Measurements from ENCODE around the gene CLC.

- no peak for TF ChIP-seq FOXP2 (optimal IDR thresholded peaks at IDR 0.05; ENCODE audit: borderline replicate concordance, extremely low read depth, extremely low read length, insufficient read depth)
- TF ChIP-seq REST (IDR thresholded peaks at IDR 0.05; ENCODE audit: insufficient read depth in 1 of 2, low read depth in 2 of 2, low read length in 2 of 2): no peak
Measured at GRCh38 chr19:39684267-39684666, 53.6 kb downstream of the CLC start.
